SIG-M5 (cell line): ENCODE data around the gene KRTAP5-9.
"Not testable (repeated sequence)": the region's sequence is repeated elsewhere in the genome, so short reads cannot be mapped to it uniquely, and the experiment has no call there.

ENCODE experiments used
- DNase-seq: peaks from one replicate; lab custom pipeline; 2025; lab: John Stamatoyannopoulos, UW

KRTAP5-9 gene

GRCh38 chr11:71562120-71562519 is 13.9 kb downstream of the KRTAP5-9 start:
- no peak for DNase-seq

- no peak for DNase-seq
Measured at GRCh38 chr11:71563406-71563805, 15.2 kb downstream of the KRTAP5-9 start.

- no peak for DNase-seq
Measured at GRCh38 chr11:71564430-71564829, 16.2 kb downstream of the KRTAP5-9 start.

- DNase-seq, result no peak
Measured at GRCh38 chr11:71565263-71565662, 17.0 kb downstream of the KRTAP5-9 start, which contains the start of gene KRTAP5-10. TSS of gene KRTAP5-10 (plus strand) at chr11:71565563. CDS start at chr11:71565588, 25 bp downstream.

GRCh38 chr11:71566081-71566620 is 17.9 kb downstream of the KRTAP5-9 start:
- DNase-seq, result no peak

- DNase-seq, result not testable (repeated sequence)
Measured at GRCh38 chr11:71566626-71567599, 18.7 kb downstream of the KRTAP5-9 start.

GRCh38 chr11:71567633-71568032 is 19.4 kb downstream of the KRTAP5-9 start:
- DNase-seq, result not testable (repeated sequence)

- no peak for DNase-seq
Measured at GRCh38 chr11:71568704-71569349, 20.6 kb downstream of the KRTAP5-9 start.

GRCh38 chr11:71571101-71571850 is 23.1 kb downstream of the KRTAP5-9 start:
- not testable (repeated sequence) for DNase-seq

GRCh38 chr11:71572811-71573210 is 24.6 kb downstream of the KRTAP5-9 start:
- DNase-seq, result no peak

GRCh38 chr11:71574418-71574817 is 26.2 kb downstream of the KRTAP5-9 start:
- no peak for DNase-seq

GRCh38 chr11:71575723-71576424 is 27.7 kb downstream of the KRTAP5-9 start:
- no peak for DNase-seq

- DNase-seq, result not testable (repeated sequence)
Measured at GRCh38 chr11:71576688-71577465, 28.7 kb downstream of the KRTAP5-9 start.

GRCh38 chr11:71577469-71578004 is 29.3 kb downstream of the KRTAP5-9 start:
- DNase-seq, result no peak

- DNase-seq, result not testable (repeated sequence)
Measured at GRCh38 chr11:71579513-71579912, 31.3 kb downstream of the KRTAP5-9 start.

- no peak for DNase-seq
Measured at GRCh38 chr11:71580057-71581003, 32.1 kb downstream of the KRTAP5-9 start.

GRCh38 chr11:71581826-71582225 is 33.6 kb downstream of the KRTAP5-9 start:
- no peak for DNase-seq

- DNase-seq, result no peak
Measured at GRCh38 chr11:71582309-71582895, 34.2 kb downstream of the KRTAP5-9 start, which contains the start of gene KRTAP5-11. TSS of gene KRTAP5-11 (minus strand) at chr11:71582875. CDS start at chr11:71582837, 38 bp downstream.
